ENCODE results near the gene SPEM2.

Gene SPEM2

GRCh38 chr17:7426896-7427489, 1.6 kb downstream of the SPEM2 start:
- no peak for DNase-seq (ENCODE audit: extremely low read depth, insufficient read length)
- H3K27me3 ChIP-seq (replicated peaks; ENCODE audit: control insufficient read depth, insufficient read depth, low read length): no peaks in the 10 kb centered on the region
- no peaks in the 10 kb centered on the region for H3K36me3 ChIP-seq (ENCODE audit: control insufficient read depth, insufficient read depth, low read length)
- TF ChIP-seq CTCF (IDR thresholded peaks at IDR 0.05; ENCODE audit: insufficient read depth, low read length, poor library complexity, severe bottlenecking): no peak
- no peak overlapping the region for H3K4me3 ChIP-seq (replicated peaks; ENCODE audit: low read depth, low read length)

- no peak overlapping the region for H3K4me3 ChIP-seq (replicated peaks; ENCODE audit: low read depth, low read length)
- no peak for TF ChIP-seq CTCF (IDR thresholded peaks at IDR 0.05; ENCODE audit: insufficient read depth, low read length, poor library complexity, severe bottlenecking)
- H3K36me3 ChIP-seq (ENCODE audit: control insufficient read depth, insufficient read depth, low read length): no peaks in the 10 kb centered on the region
- H3K27me3 ChIP-seq (replicated peaks; ENCODE audit: control insufficient read depth, insufficient read depth, low read length): no peaks in the 10 kb centered on the region
- DNase-seq (ENCODE audit: extremely low read depth, insufficient read length): no peak
These were observed 2.1 kb downstream of the SPEM2 start for GRCh38 chr17:7427549-7427948.

DNA sequence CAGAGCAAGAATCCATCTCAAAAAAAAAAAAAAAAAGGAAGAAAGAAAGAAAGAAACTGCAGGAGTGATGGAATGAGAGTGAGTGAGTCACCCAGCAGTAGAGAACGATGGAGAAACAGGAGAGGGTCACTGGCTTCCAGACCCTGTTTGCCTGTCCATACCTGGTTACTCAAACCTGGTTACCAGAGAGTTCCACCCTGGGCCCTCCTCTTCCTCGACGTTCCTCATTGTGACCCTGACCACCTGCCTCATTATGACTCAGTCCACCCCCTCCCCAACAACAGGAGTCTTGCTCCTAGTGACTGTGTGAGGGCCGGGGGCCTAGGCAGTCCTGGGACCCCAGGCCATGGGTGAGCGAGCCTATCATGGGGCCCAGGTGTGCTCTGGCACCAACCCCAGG, 3.1 kb downstream of the SPEM2 start, which contains the start of gene SPEM3:
TSS of gene SPEM3 (plus strand) at position 301 of the 400 bp plus-strand sequence. CDS start at position 347, 46 bp downstream.
- no peaks in the 10 kb centered on the region for H3K27me3 ChIP-seq (replicated peaks; ENCODE audit: control insufficient read depth, insufficient read depth, low read length)
- no peak for DNase-seq (ENCODE audit: extremely low read depth, insufficient read length)
- TF ChIP-seq CTCF (IDR thresholded peaks at IDR 0.05; ENCODE audit: insufficient read depth, low read length, poor library complexity, severe bottlenecking): no peak
- H3K4me3 ChIP-seq (replicated peaks; ENCODE audit: low read depth, low read length): no peak within 1 kb of the TSS
- no peaks in the 10 kb centered on the region for H3K36me3 ChIP-seq (ENCODE audit: control insufficient read depth, insufficient read depth, low read length)

DNA sequence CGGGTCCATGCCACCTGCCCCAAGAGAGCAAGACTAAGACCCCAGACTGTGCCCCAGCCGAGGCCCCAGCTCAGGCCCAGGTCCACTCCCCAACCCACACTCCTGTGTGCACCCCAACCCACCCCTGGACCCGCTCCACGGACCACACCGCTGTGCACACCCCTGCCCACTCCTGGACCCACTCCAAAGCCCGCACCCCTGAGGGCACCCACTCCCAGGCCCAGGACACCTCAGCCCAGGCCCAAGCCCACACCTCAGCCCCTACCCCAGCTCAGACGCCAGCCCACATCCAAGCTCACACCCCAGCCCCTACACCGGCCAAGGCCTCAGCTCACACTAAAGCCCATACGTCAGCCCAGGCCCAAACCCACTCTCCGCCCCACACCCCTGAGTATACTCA, 4.3 kb downstream of the SPEM2 start:
- DNase-seq (ENCODE audit: extremely low read depth, insufficient read length): no peak
- H3K4me3 ChIP-seq (replicated peaks; ENCODE audit: low read depth, low read length): no peak overlapping the region
- no peaks in the 10 kb centered on the region for H3K27me3 ChIP-seq (replicated peaks; ENCODE audit: control insufficient read depth, insufficient read depth, low read length)
- no peak for TF ChIP-seq CTCF (IDR thresholded peaks at IDR 0.05; ENCODE audit: insufficient read depth, low read length, poor library complexity, severe bottlenecking)
- no peaks in the 10 kb centered on the region for H3K36me3 ChIP-seq (ENCODE audit: control insufficient read depth, insufficient read depth, low read length)

GRCh38 chr17:7431231-7431630, 5.8 kb downstream of the SPEM2 start:
- no peak for DNase-seq (ENCODE audit: extremely low read depth, insufficient read length)
- Histone ChIP-seq H3K27me3 (replicated peaks; ENCODE audit: control insufficient read depth, insufficient read depth, low read length) (no peaks in the 10 kb centered on the region), H3K4me3 (replicated peaks; ENCODE audit: low read depth, low read length) (no peak overlapping the region), H3K36me3 (ENCODE audit: control insufficient read depth, insufficient read depth, low read length) (no peaks in the 10 kb centered on the region)
- TF ChIP-seq CTCF (IDR thresholded peaks at IDR 0.05; ENCODE audit: insufficient read depth, low read length, poor library complexity, severe bottlenecking): no peak

DNA sequence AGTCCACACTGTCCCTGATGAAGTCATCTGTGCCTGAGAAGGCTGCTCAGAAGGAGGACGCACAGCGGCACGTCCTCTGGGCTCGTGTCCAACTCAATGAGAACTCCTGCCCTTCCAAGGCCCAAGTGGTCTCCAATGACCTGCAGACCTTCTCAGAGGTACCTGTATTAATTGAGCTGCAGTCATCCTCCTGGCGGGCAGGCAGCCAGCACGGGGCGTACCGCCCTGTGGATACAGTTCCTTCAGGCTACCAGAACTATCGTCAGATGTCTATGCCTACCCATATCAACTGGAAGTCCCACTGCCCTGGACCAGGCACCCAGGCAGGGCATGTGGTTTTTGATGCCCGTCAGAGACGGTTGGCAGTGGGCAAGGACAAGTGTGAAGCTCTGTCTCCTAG, 6.9 kb downstream of the SPEM2 start:
- H3K27me3 ChIP-seq (replicated peaks; ENCODE audit: control insufficient read depth, insufficient read depth, low read length): no peaks in the 10 kb centered on the region
- H3K36me3 ChIP-seq (ENCODE audit: control insufficient read depth, insufficient read depth, low read length): no peaks in the 10 kb centered on the region
- no peak for TF ChIP-seq CTCF (IDR thresholded peaks at IDR 0.05; ENCODE audit: insufficient read depth, low read length, poor library complexity, severe bottlenecking)
- DNase-seq (ENCODE audit: extremely low read depth, insufficient read length): no peak
- H3K4me3 ChIP-seq (replicated peaks; ENCODE audit: low read depth, low read length): no peak overlapping the region
